ENCODE results near the gene GREB1. TPM values are rescaled to one million over a fixed set of nuclear protein-coding genes. Genes with fewer than 3 reads are reported as not detected.
A peak's percentile ranks its signal among the peaks of the same experiment; 100 is the strongest.

Gene GREB1
- total RNA-seq, 1 donor from 2014 or later, result under 0.01 TPM

GRCh38 chr2:11492720-11493119, 41.1 kb upstream of the GREB1 start:
- FAIRE-seq, result no peak
- no peak overlapping the region for H3K4me3 ChIP-seq (ENCODE audit: low read depth, low read length)
- H3K36me3 ChIP-seq (ENCODE audit: control insufficient read depth, insufficient read depth, low read length), result no peaks in the 10 kb centered on the region
- no peak for DNase-seq (ENCODE audit: low read depth)
- no peak for TF ChIP-seq CTCF (IDR thresholded peaks at IDR 0.05; ENCODE audit: insufficient read depth, low read length, severe bottlenecking)
- no peaks in the 10 kb centered on the region for H3K27me3 ChIP-seq (ENCODE audit: control insufficient read depth, insufficient read depth, low read length)

- H3K27me3 ChIP-seq (ENCODE audit: control insufficient read depth, insufficient read depth, low read length), result no peaks in the 10 kb centered on the region
- FAIRE-seq, result no peak
Observed at GRCh38 chr2:11493282-11493681, 40.6 kb upstream of the GREB1 start.

GRCh38 chr2:11494310-11494709, 39.5 kb upstream of the GREB1 start:
- TF ChIP-seq CTCF (IDR thresholded peaks at IDR 0.05; ENCODE audit: insufficient read depth, low read length, severe bottlenecking), result no peak
- Histone ChIP-seq H3K4me3 (ENCODE audit: low read depth, low read length) (no peak overlapping the region), H3K36me3 (ENCODE audit: control insufficient read depth, insufficient read depth, low read length) (no peaks in the 10 kb centered on the region), H3K27me3 (ENCODE audit: control insufficient read depth, insufficient read depth, low read length) (peaks cover 2% of the 10 kb centered on the region)
- FAIRE-seq (no peak), DNase-seq (ENCODE audit: low read depth) (no peak)

More at GRCh38 chr2:11493282-11493681, 40.6 kb upstream of the GREB1 start:
- DNase-seq (ENCODE audit: low read depth), result no peak
- no peak overlapping the region for H3K4me3 ChIP-seq (ENCODE audit: low read depth, low read length)
- TF ChIP-seq CTCF (IDR thresholded peaks at IDR 0.05; ENCODE audit: insufficient read depth, low read length, severe bottlenecking), result no peak
- no peaks in the 10 kb centered on the region for H3K36me3 ChIP-seq (ENCODE audit: control insufficient read depth, insufficient read depth, low read length)

GRCh38 chr2:11495844-11496681, 37.8 kb upstream of the GREB1 start:
- FAIRE-seq (no peak), DNase-seq (ENCODE audit: low read depth) (no peak)
- Histone ChIP-seq H3K36me3 (ENCODE audit: control insufficient read depth, insufficient read depth, low read length) (no peaks in the 10 kb centered on the region), H3K27me3 (ENCODE audit: control insufficient read depth, insufficient read depth, low read length) (peaks cover 5% of the 10 kb centered on the region), H3K4me3 (ENCODE audit: low read depth, low read length) (no peak overlapping the region)
- TF ChIP-seq CTCF (IDR thresholded peaks at IDR 0.05; ENCODE audit: insufficient read depth, low read length, severe bottlenecking), result no peak

GRCh38 chr2:11498543-11499034, 35.3 kb upstream of the GREB1 start:
- TF ChIP-seq CTCF (IDR thresholded peaks at IDR 0.05; ENCODE audit: insufficient read depth, low read length, severe bottlenecking), result no peak
- FAIRE-seq (peak; percentile 7), DNase-seq (ENCODE audit: low read depth) (no peak)
- Histone ChIP-seq H3K36me3 (ENCODE audit: control insufficient read depth, insufficient read depth, low read length) (no peaks in the 10 kb centered on the region), H3K27me3 (ENCODE audit: control insufficient read depth, insufficient read depth, low read length) (peaks cover 5% of the 10 kb centered on the region), H3K4me3 (ENCODE audit: low read depth, low read length) (no peak overlapping the region)

Measured in bronchial epithelial cell (primary cell).